Rectal smooth muscle tissue (tissue), 1 donor: ENCODE measurements around the gene RASL10A.

Experiments used
- H3K27ac ChIP-seq: one replicate; pipeline ENCODE4 v1.7.0; 2013; ENCODE audit warnings: low read depth, low read length, inconsistent platforms
- H3K27me3 ChIP-seq: one replicate; pipeline ENCODE4 v1.7.0; 2013; ENCODE audit warnings: low read length; ENCODE audit not compliant: control insufficient read depth, insufficient read depth
- H3K36me3 ChIP-seq: one replicate; pipeline ENCODE4 v1.7.0; 2013; ENCODE audit warnings: low read length; ENCODE audit not compliant: control insufficient read depth, insufficient read depth
- H3K4me1 ChIP-seq: one replicate; pipeline ENCODE4 v1.7.0; 2013; ENCODE audit warnings: low read length; ENCODE audit not compliant: control insufficient read depth, insufficient read depth
- H3K4me3 ChIP-seq: one replicate; pipeline ENCODE4 v1.7.0; 2013; ENCODE audit warnings: low read length
- H3K9ac ChIP-seq: one replicate; pipeline ENCODE4 v1.7.0; 2013; ENCODE audit warnings: low read length

The RASL10A gene

DNA sequence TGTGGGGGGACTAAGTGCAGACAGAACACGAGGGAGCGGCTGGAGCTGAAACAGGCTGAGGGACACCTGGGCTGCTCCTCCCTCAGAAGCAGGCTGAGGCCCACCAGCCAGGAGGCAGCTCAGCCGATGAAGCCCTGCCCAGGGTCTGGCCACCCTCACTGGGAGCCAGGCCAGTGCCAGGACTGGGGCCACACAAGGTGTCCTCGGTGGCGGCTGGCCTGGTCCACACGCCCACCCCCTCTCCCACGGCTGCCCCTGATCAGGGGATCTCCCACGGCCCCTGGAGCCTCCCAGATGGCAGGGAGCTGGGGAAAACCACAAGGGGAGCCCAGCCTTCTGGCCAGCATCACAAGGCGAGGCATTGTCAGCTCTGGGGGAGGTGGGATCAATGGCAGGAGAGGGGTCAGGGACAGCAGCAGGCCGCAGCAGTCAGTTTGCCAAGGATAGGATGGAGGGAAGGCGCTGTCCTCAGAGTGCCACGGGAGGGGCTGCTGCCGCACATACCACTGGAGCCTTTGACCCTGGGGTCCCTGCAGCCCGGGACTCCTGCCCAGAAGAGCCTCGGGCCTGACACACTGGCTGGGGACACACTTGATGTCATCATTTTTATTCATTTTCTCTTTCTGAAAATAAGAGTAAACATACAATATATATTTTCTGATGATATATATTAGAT lies 11.7 kb upstream of the RASL10A start:
- Histone ChIP-seq H3K27me3 (no peaks in the 10 kb centered on the region), H3K4me3 (no peak overlapping the region), H3K27ac (no peak overlapping the region), H3K36me3 (peaks cover 24% of the 10 kb centered on the region), H3K9ac (no peak overlapping the region), H3K4me1 (no peaks in the 10 kb centered on the region)

DNA sequence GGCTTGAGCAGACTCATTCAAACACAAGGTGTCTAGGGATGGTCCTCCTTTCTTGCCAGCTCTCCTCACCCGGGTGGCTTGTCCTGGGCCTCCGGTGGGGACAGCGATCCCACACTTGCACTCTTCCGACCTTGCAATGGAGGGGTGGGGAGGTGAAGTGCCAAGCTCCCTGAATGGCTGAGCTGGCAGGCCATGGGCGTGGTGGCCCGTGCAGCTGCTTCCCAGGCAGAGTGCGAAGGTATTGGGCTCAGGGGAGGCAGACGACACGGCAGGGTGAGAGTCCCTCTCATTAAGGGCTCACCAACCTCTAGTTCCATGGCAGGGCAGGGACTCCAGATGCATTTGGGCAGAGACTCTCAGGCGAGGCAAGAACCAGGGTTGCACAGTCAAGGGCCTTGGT lies 11.0 kb upstream of the RASL10A start:
- H3K9ac ChIP-seq: no peak overlapping the region
- H3K27ac ChIP-seq: no peak overlapping the region
- peaks cover 17% of the 10 kb centered on the region for H3K36me3 ChIP-seq
- H3K4me3 ChIP-seq: no peak overlapping the region
- no peaks in the 10 kb centered on the region for H3K27me3 ChIP-seq
- H3K4me1 ChIP-seq: no peaks in the 10 kb centered on the region

DNA sequence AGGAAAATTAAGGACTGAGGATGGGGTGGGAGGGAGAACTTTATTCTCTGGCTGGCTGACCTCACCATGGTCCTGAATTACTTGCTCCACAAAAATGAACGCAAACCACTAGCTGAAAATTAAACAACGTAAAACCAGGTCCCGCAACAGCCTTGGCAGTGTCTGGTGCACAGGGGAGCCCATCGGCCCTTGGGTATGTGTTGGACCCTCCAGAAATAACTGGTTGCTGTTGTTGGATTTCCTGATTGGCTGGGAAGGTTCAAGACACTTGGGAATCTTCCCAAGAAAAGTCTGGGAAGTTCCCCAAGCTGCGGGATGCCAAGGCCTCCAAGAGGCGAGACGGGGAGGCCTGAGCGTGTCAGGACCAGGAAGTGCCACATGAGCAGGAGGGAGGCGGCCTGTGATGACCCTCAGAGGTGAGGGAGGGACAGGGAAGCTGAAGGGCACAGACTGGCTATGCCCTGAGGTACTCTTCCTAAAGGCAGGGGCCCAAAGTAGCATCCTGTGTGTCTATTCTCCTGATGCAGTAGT lies 10.4 kb upstream of the RASL10A start:
- no peak overlapping the region for H3K27ac ChIP-seq
- no peaks in the 10 kb centered on the region for H3K4me1 ChIP-seq
- no peaks in the 10 kb centered on the region for H3K27me3 ChIP-seq
- no peak overlapping the region for H3K9ac ChIP-seq
- no peak overlapping the region for H3K4me3 ChIP-seq
- H3K36me3 ChIP-seq: peaks cover 13% of the 10 kb centered on the region

DNA sequence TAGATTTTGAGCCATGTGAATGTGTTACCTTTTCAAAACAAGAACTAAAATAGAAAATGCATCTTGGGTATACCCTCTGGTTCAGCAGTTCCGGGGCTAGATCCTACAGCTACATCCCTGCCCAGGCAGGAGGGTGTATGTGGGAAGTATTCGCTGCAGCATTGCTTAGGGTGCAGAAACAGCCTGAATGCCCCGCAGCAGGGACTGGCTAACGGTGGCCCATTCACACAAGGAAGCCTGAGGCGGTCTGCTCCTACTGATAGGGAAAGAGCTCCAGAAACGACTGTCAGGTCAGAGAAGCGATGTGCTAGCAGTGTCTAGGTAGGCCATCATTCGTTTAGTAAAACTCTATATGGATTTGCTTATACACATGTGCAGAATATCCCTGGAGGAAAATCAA lies 9.9 kb upstream of the RASL10A start:
- H3K4me3 ChIP-seq: no peak overlapping the region
- H3K9ac ChIP-seq: no peak overlapping the region
- no peaks in the 10 kb centered on the region for H3K27me3 ChIP-seq
- H3K4me1 ChIP-seq: no peaks in the 10 kb centered on the region
- no peak overlapping the region for H3K27ac ChIP-seq
- peaks cover 13% of the 10 kb centered on the region for H3K36me3 ChIP-seq

DNA sequence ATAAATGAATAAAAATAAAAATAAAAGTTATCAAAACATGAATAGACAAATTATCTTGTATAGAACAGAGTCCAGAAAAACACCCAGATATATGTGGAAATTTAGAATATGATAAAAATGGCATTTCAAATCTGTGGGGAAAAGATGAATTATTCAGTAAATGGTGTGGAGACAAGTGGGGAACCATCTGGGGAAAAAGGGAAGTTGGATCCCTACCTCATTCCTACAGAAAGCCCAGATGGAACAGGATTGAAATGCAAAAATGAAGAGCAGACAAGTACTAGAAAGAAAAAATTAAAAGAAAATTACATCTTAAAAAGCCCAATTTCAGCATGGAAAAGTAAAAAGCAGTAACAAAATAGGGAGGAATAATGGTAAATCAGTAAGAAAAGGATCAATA lies 8.1 kb upstream of the RASL10A start:
- Histone ChIP-seq H3K4me1 (no peaks in the 10 kb centered on the region), H3K27ac (no peak overlapping the region), H3K27me3 (no peaks in the 10 kb centered on the region), H3K9ac (no peak overlapping the region), H3K4me3 (no peak overlapping the region), H3K36me3 (peaks cover 4% of the 10 kb centered on the region)

DNA sequence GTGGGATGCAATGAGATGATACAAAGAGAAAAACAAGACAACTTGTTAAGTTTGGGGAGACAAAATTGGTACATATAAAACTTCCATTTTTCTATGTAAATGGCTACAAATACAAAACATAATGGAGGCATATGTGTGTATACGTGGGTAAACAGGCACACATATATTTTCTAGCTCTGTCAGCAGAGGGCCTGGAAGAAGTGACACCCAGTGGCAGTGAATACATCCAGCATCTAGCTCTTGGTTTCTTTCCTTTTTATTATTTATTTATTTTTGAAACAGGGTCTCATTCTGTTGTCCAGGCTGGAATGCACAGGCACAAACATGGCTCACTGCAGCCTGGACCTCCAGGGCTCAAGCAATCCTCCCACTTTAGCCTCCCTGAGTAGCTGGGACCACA lies 5.0 kb upstream of the RASL10A start:
- no peak overlapping the region for H3K27ac ChIP-seq

DNA sequence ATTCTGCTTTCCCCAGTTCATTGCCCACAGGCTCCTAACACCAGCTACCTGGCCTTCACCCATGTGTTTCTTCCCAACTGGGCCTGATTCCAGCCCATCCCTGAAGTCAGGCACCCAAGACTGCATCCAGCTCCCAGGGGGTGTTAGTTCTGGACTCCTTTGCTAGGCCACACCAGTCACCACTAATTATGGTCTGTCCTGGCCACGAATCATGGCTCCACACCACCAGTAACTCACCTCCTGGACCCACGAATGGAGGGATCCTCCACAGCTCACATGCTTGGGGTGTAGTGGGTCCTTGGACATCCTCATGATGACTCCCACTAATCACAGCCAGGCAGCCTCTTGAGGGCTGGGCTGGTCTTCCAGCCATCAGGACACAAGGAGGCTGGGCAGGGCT lies 3.6 kb upstream of the RASL10A start:
- Histone ChIP-seq H3K9ac (no peak overlapping the region), H3K4me3 (no peak overlapping the region), H3K36me3 (no peaks in the 10 kb centered on the region), H3K27me3 (peaks cover 21% of the 10 kb centered on the region), H3K27ac (no peak overlapping the region), H3K4me1 (peaks cover 2% of the 10 kb centered on the region)

More for the DNA sequence above, 5.0 kb upstream of the RASL10A start:
- Histone ChIP-seq H3K27me3 (peaks cover 13% of the 10 kb centered on the region), H3K9ac (no peak overlapping the region), H3K4me3 (no peak overlapping the region), H3K4me1 (no peaks in the 10 kb centered on the region), H3K36me3 (no peaks in the 10 kb centered on the region)

DNA sequence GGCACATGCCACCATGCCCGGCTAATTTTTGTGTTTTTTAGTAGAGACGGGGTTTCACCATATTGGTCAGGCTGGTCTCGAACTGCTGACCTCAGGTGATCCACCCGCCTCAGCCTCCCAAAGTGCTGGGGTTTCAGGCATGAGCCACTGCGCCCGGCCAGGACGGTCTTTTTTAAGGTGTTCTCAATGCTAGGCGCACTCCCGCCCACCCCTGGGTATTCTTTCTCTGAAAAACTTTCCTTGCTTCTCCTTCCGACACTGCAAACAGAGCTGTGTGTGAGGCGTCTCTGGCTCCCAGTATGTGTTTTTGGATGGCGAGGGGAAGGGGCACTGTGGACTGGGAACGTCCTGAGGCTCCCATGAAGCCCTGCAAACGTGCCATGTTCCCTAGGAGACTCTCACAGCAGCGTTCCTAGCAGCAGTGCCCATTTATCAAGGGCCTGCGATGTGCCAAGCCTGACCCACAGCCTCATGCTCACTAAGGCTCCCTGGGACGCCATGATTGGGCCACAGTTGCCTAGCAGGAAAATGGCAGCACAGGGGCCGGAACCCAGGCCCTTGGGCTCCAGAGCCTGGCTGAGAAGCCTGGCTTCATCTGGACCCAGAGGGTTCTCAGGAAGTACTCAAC lies 2.4 kb upstream of the RASL10A start:
- H3K27ac ChIP-seq: no peak overlapping the region
- H3K9ac ChIP-seq: no peak overlapping the region
- peaks cover 27% of the 10 kb centered on the region for H3K27me3 ChIP-seq
- peaks cover 10% of the 10 kb centered on the region for H3K4me1 ChIP-seq
- H3K36me3 ChIP-seq: no peaks in the 10 kb centered on the region
- no peak overlapping the region for H3K4me3 ChIP-seq

DNA sequence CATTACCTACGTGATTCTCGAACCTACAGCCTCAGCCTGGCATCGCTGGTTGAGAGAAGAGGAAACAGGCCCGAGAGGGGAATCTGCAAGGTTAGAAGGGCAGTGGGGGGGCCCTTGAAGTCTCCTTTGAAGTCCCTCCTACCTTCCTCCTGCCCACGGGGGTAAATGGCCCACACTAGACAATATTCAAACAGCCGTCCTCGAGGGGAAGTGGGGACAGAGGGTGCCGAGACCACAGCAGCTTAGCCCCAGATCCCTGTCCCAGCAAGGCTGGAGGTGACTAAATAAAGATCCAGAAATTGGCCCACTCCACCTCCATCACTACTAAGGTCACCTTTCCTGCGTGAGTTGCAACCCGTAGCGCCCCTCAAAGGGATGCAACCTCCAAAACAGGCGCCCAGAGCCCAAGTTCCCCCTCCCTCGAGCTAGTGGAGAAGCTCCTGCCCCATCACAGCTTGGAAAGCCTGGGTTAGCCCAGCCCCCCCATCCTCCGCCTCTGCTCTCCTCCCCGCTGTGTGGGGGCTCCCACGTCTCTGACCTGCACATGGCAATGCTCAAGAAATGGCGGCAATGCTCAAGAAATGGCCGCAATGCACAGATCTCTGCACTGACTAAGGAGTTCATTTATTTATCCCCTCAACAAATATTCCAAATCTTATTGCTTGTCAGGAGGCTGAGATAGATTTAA lies 788 bp upstream of the RASL10A start:
- Histone ChIP-seq H3K27ac (no peak overlapping the region), H3K27me3 (peaks cover 29% of the 10 kb centered on the region), H3K36me3 (no peaks in the 10 kb centered on the region), H3K9ac (no peak overlapping the region), H3K4me1 (peaks cover 13% of the 10 kb centered on the region), H3K4me3 (no peak overlapping the region)

DNA sequence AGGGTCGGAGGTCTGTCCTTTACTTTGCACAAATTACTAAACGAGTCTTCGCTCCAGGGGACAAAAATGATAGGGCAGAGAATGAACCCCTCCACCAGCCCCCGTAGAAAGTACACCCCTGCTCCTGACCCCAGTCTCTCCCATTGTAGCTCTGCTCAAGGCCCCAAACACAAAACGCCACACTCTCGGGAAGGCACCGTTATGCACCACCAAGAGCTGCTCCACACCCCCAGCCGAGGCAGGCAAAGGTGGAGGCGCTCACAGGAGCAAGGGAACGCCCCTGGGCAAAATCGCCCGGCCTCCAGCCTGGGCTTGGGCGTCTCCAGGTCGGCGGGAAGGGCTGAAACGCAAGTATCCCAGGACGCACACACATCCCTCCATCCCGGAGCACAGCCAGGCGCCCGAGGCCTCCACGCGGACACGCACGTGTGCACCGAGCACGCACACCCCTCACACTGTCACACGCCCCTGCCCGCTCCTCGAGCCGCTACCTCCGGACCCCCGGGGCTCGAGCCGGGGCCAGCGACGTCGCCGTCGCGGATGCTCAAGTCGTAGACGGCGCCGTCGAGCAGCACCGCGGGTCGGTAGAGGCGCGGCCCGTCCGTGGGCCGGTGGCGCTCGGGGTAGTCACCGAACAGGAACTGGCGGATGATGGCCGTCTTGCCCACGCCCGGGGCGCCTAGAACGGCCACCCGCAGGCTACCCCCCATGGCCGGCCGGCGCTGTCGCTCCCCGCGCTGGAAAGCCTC lies 786 bp downstream of the RASL10A start:
- peak overlapping the region; percentile 45 for H3K4me3 ChIP-seq
- peaks cover 29% of the 10 kb centered on the region for H3K27me3 ChIP-seq
- no peak overlapping the region for H3K9ac ChIP-seq
- no peaks in the 10 kb centered on the region for H3K36me3 ChIP-seq
- no peak overlapping the region for H3K27ac ChIP-seq
- H3K4me1 ChIP-seq: peaks cover 25% of the 10 kb centered on the region

DNA sequence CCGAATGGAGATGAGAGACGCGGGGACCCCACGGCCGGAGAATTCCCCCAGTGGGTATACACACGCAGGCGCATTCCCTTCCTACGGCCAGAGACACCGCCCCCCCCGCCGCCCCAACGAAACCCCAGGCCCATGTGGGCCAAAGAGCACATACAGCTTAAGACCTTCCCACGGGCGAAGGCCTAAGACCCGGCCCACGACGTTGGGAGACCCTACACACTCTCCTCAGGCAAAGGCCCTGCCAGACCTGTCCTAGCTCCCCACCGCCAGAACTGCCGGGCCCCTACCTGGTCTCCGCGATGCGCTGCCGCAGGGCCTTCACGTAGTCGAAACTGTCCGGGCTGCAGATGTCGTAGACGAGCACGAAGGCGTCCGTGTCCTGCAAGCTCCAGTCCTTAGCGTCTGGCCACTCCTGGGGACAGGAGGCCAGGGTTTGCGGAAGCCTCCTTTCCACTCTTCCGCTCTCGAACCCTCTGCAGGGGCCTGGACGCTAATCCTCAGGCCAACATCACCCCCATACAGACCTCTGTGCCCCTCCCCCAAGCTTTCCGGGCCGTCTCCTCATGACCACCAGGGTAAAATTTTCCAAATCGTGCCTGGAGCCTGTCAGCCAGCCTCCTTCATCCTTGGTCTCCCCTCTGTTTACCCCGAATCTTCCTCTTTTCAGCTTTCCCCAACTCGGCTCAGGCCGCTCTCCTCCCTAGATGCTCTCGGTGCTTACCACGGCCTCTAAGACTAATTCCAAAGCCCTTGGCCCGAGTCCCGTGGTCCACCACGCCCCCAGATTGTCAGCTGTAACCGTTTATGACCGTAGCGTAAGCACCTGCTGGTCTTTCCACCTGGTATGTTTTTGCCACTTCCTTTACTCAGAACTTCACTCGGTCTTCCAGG lies 1.7 kb downstream of the RASL10A start:
- Histone ChIP-seq H3K27ac (no peak overlapping the region), H3K4me3 (peak overlapping the region; percentile 37), H3K27me3 (peaks cover 29% of the 10 kb centered on the region), H3K4me1 (peaks cover 32% of the 10 kb centered on the region), H3K9ac (no peak overlapping the region), H3K36me3 (no peaks in the 10 kb centered on the region)
